ENCODE data around the gene RELN. TPM values are rescaled to one million over a fixed set of nuclear protein-coding genes. Genes with fewer than 3 reads are reported as not detected.

Gene RELN
- total and polyA plus RNA-seq, 8 donors = 0.08 to 1.4 (median 0.64) TPM

GRCh38 chr7:103941976-103942375 lies 47.5 kb downstream of the RELN start:
- Histone ChIP-seq H3K36me3 (no peaks in the 10 kb centered on the region), H3K9me3 (no peaks in the 10 kb centered on the region), H3K27ac (no peak overlapping the region), H3K4me1 (no peaks in the 10 kb centered on the region), H3K4me3 (no peak overlapping the region), H3K27me3 (no peaks in the 10 kb centered on the region)
- intact Hi-C loops (cut with DNase I) = no loop called here
- no peak for ATAC-seq
- DNase-seq = no peak
- TF ChIP-seq CTCF (IDR thresholded peaks at IDR 0.05) = no peak
- peak; percentile 20 for FAIRE-seq
- 76% methylated on average over 3 of the region's 3 CpGs for WGBS, 2 donors

GRCh38 chr7:103940382-103941268 lies 48.8 kb downstream of the RELN start:
- 85 to 89% methylated on average over 6 of the region's 6 CpGs for WGBS, 2 donors
- Histone ChIP-seq H3K27ac (no peak overlapping the region), H3K27me3 (no peaks in the 10 kb centered on the region), H3K9me3 (no peaks in the 10 kb centered on the region), H3K36me3 (no peaks in the 10 kb centered on the region), H3K4me1 (no peaks in the 10 kb centered on the region), H3K4me3 (no peak overlapping the region)
- TF ChIP-seq CTCF (IDR thresholded peaks at IDR 0.05) = no peak
- no peak for DNase-seq
- intact Hi-C loops (cut with DNase I) = no loop called here
- no peak for ATAC-seq
- no peak for FAIRE-seq

- no peak overlapping the region for H3K27ac ChIP-seq
- no peak for DNase-seq
- intact Hi-C loops (cut with DNase I) = no loop called here
- H3K4me1 ChIP-seq = no peaks in the 10 kb centered on the region
- 74 to 81% methylated on average over 3 of the region's 3 CpGs for WGBS, 2 donors
- ATAC-seq = no peak
- FAIRE-seq = no peak
- H3K36me3 ChIP-seq = no peaks in the 10 kb centered on the region
- TF ChIP-seq CTCF (IDR thresholded peaks at IDR 0.05) = no peak
- no peaks in the 10 kb centered on the region for H3K9me3 ChIP-seq
- H3K27me3 ChIP-seq = no peaks in the 10 kb centered on the region
- no peak overlapping the region for H3K4me3 ChIP-seq
Observed at GRCh38 chr7:103937680-103938079, 51.8 kb downstream of the RELN start.

GRCh38 chr7:103936558-103936957 lies 52.9 kb downstream of the RELN start:
- ATAC-seq = peak in 3 of 4 donors; percentile 53 to 83 (median 69)
- no peaks in the 10 kb centered on the region for H3K4me1 ChIP-seq
- no peak overlapping the region for H3K27ac ChIP-seq
- H3K9me3 ChIP-seq = no peaks in the 10 kb centered on the region
- intact Hi-C loops (cut with DNase I) = no loop called here
- no peak for FAIRE-seq
- no peak overlapping the region for H3K4me3 ChIP-seq
- H3K27me3 ChIP-seq = no peaks in the 10 kb centered on the region
- no peaks in the 10 kb centered on the region for H3K36me3 ChIP-seq
- TF ChIP-seq CTCF (IDR thresholded peaks at IDR 0.05) = no peak
- 9 to 17% methylated on average over 2 of the region's 2 CpGs for WGBS, 2 donors
- DNase-seq = peak in 2 of 6 donors; percentile 5 to 16

- no peak overlapping the region for H3K27ac ChIP-seq
- no peak for ATAC-seq
- TF ChIP-seq CTCF (IDR thresholded peaks at IDR 0.05) = no peak
- H3K27me3 ChIP-seq = no peaks in the 10 kb centered on the region
- no peaks in the 10 kb centered on the region for H3K36me3 ChIP-seq
- 1 to 36% methylated on average over 1 of the region's 1 CpG for WGBS, 2 donors
- intact Hi-C loops (cut with DNase I) = no loop called here
- FAIRE-seq = no peak
- H3K4me1 ChIP-seq = no peaks in the 10 kb centered on the region
- H3K9me3 ChIP-seq = no peaks in the 10 kb centered on the region
- DNase-seq = no peak
- no peak overlapping the region for H3K4me3 ChIP-seq
Observed at GRCh38 chr7:103934508-103934907, 55.0 kb downstream of the RELN start.

Data from pancreas (tissue), 10 donors.